DMS79 treated with DMSO at 0.1 percent for 48 hours (cell line): ENCODE data around the gene SYT2.
"Not testable (repeated sequence)": the region's sequence is repeated elsewhere in the genome, so short reads cannot be mapped to it uniquely, and the experiment has no call there.

Experiments
- DNase-seq: peaks from one replicate; lab custom pipeline; 2025; lab: John Stamatoyannopoulos, UW

The SYT2 gene

GRCh38 chr1:202593845-202594244 lies 116.4 kb downstream of the SYT2 start:
- DNase-seq, result no peak

- no peak for DNase-seq
These were observed 118.1 kb downstream of the SYT2 start for GRCh38 chr1:202592146-202592545.

GRCh38 chr1:202591515-202591914 lies 118.7 kb downstream of the SYT2 start:
- DNase-seq, result no peak

DNA sequence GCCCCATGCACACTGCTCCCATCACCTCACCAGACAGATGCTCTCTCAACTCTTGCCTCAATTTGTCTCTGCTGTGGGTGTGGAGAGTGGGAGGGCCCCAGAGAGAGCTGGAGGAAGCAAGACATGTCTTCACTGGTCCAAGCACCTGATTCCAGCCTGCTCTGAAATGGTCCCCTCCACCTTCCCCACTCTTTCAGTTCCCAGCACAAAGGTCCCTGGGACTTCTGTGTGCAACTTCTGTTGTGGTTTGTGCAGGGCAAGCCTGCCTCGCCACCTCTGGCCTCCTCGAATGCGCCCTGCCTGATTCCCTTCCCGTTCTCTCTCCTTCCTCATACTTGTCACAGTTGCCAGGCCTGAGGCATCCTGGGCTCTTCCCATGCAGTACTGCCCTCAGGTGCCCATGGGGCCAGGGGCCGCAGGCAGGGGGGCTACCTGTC lies 119.3 kb downstream of the SYT2 start:
- no peak for DNase-seq

DNA sequence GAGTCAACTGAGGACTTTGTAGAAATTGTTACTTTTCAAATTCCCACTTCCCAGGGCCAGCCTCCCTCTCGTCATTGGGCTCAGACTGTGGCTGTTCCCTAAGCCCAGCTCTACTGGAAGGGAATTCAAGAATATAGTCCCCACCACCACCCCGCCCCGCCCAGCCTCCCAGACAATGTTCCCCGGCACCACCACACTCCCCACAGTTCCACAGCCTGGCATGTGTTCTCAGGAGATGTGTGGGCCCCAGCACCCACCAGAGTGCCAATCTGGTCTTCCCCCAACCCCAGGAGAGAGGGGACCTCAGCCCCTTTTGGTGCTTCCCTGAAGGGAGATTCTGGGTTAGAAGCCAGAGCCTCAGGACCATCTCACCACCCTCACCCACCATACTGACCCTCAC lies 120.1 kb downstream of the SYT2 start:
- no peak for DNase-seq

GRCh38 chr1:202589190-202589930 lies 120.9 kb downstream of the SYT2 start:
- peak; percentile 33 for DNase-seq

DNA sequence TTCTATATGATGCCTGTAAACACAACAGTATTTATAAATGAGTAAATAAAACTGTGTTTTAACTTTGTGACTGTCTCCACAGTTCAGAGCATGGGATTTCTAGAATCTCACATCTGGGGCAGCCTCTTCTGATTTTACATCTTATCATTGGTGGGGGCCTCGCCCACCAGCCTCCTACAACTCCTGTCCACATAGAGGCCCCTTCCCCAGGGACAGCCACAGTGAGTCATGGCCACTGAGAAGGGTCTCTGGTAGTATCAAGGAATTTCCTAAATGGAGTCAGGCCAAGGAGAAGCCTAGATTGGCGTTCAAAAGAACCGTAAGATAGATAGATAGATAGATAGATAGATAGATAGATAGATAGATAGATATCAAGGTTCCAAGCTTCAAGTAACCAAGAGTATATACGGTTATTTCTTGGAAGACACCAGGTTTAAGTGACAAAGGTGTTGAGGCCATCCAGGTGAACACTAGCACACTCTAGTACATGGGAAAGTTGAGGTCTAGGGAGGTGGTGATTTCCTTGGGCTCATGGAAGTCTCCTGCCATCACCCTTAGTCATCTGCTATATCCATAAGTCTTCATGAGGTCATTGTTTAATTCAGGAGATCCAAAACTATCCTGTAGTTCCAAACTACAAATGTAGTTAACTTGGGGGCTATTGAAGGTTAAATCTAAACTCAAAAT lies 121.6 kb downstream of the SYT2 start:
- no peak for DNase-seq

DNA sequence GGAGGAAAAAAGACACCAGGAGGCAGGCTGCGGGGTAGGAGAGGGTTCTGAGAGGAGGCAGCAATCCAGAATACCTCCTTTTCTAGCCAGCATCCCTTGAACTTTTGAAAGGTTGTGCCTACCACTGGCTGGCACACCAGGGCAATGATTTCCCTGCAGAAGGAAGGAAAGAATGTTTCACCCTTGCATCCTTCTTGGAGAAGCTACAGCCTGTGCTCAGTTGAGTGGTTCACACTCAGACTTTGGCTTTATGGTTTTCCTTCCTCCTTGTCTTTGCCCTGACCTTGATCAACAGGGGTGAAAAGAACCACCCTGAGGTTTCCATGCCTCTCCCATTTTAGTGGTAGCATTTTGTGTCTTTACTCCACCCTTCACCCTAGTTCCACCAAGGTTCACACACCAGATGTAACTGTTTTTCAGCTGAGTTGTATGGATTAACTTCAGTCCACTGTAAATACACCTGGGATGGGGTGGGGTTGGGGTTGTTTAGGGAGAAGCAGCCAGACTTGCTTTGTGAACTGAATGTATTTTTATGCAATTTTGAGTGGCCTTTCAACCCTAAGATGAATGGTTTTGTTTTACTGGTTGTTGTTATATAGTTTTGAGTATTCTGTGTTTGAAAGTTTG lies 122.3 kb downstream of the SYT2 start:
- no peak for DNase-seq

- DNase-seq, result no peak
These were observed 123.4 kb downstream of the SYT2 start for GRCh38 chr1:202586871-202587270.

DNA sequence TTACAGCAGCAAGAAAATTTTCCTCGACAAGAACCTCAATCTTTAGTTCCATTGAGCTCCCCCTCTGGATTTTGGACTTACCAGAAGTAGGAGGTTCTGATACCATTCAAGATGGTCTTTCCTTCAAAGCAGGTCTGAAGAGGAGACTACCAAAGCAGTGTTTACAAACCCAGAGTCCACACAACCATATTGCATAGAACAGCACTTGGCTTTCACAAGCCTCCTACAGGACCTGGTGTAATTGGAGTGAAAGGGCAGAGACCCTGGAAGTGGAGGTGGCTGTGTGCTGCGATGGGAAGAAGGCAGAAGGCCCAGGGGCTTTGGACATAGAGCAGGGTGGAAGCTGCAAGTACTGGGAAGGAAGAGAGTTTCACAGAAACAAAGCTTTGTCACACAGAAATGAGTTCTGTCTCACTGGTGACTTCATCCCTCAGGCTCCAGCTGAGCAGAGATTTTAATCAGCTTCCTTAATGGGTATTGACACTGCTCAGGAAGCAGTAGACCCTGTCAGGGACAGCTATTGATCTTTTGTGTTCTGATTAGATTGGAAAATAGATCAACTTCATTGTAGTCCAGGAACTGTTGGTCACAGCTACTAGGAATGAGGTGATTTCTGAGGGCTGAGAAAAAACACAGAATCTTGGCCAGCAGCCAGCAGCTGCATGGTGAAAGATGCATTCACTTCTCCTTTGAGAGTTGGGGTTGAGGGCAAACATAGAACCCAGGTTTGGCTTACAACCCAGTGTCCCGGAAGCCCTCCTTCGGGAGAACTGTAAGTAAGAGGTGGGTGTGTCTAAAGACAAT lies 124.0 kb downstream of the SYT2 start:
- peak; percentile 77 for DNase-seq

DNA sequence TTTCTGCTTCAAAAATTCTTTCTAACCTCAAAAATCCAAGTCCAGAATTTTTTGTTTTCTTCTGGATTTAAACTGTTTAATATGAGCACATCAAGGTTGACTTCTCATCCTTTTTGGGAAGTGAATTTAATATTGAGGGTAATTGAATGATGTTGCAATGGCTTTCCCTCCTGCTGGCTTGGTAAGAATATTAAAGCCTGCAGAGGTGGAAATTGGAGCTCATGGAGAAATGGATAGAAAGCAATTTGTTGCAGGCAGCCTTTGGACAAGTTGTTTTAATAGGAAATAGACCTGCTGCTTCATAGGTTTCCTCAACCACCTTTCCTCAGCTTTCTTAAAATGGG lies 124.7 kb downstream of the SYT2 start:
- no peak for DNase-seq

- DNase-seq, result no peak
These were observed 125.3 kb downstream of the SYT2 start for GRCh38 chr1:202584707-202585589.

DNA sequence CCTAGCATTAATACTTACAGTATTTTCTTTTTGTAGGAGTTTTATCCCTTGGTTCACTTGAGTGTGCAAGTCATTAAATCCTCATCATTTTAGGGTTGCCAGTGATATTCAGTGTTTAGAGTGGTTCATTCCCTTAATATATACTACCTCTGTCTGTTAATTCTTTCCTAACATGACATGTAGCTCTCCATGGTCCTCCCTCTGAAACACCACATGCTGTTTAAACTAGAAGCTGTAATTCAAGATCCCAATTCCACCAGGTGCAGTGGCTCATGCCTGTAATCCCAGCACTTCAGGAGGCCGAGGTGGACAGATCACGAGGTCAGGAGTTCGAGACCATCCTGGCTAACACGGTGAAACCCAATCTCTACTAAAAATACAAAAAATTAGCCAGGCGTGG lies 127.9 kb downstream of the SYT2 start:
- DNase-seq, result not testable (repeated sequence)

DNA sequence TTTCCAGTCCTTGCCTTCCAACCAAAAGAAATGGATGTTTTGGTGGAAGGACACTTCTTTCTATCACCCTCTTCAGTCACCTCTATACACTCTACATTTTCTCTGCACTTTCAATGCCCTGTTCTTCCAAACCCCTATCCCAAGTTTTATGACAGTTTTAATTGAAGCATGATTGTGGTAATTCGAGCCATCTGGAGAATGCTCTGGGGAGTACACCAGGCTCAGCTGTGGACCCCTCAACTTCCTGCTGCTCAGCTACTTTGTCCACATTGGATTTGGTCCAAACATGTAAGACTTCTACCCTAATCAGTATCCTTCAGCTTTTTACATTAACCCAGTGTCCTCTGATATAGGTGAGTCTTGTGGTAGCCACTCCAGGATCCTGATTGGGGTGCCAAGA lies 129.6 kb downstream of the SYT2 start:
- DNase-seq, result peak; percentile 13

DNA sequence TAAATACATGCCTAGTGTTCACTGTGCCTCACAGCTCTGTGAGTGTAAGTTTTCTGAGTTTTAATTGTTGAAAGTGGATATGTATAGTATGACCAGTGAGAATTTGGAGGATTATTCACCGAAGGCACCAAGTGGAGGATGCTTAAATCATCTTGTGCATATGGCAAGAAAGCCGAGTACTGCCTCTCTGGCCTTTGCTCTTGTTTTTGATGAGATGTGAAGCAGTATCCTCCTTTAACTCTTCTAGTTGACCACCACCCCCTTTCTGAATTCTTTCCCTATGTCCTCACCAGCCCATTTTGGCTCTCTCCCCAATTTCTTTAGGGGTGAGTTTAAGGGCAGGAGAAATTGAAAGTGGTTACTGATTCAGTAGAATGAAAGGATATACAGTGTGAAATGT lies 130.4 kb downstream of the SYT2 start:
- no peak for DNase-seq

GRCh38 chr1:202578565-202578964 lies 131.7 kb downstream of the SYT2 start:
- DNase-seq, result no peak

GRCh38 chr1:202578001-202578504 lies 132.2 kb downstream of the SYT2 start:
- DNase-seq, result no peak

DNA sequence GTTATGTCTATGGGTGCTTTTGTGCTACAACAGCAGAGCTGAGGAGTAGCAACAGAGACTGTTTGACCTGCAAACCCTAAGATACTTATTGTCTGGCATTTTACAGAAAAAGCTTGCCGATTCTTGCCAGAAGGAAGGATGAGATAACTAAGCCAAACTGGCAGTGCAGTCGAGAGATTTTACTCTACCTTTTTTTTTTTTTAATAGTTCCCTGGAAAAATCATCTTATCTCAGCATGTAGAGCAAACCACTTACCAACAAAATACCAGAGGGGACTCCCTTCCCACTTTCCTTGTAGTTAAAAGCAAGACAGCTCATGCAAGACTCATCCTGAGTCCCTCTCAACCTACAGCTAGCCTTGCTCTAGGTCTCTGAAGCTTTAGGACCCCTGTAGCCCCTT lies 132.9 kb downstream of the SYT2 start:
- no peak for DNase-seq

- no peak for DNase-seq
These were observed 133.4 kb downstream of the SYT2 start for GRCh38 chr1:202576816-202577215.

DNA sequence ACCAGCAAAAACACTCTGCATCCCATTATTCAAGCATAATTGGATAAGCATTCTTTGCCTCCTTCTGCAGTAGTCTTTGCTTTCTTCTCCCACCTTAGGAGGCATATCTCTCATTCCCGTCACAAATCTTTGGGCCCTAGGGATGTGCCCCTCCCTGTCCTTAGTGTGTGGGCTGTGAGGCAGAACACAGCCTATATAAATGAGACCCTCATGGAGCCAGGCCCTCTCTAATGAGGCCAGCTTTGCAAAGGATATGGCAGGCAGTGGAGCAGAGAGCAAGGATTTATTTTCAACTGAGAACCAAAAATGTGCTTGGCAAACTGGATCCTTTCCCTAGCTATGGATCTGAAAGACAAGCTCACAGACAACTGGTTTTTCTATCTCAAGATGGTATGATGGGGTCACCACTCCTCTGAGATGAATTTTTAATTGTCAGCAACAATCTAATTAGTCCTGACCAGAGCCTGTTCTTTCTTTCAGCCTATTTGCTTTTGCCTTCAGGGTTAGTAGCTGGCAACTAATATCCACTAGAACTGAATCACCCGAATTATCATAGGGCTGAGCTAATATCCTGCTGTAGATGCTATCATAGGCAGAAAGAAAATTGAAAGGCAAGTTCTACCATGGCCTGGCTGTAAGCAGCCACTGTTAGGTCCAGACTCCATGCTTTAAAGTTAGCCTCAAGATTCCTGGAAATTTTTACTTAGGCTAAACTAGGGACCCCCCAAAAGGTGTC lies 134.2 kb downstream of the SYT2 start:
- no peak for DNase-seq

GRCh38 chr1:202572867-202573266 lies 137.4 kb downstream of the SYT2 start:
- no peak for DNase-seq
